GM12891 (cell line): ENCODE results near the gene CFAP97D1.

Experiments used
- PAX5 ChIP-seq: IDR thresholded peaks from 2 replicates; pipeline ENCODE4 v1.6.1; 2011; ENCODE audit warnings: low read length, moderate library complexity, mild to moderate bottlenecking; ENCODE audit not compliant: insufficient read depth, severe bottlenecking
- POLR2A ChIP-seq: IDR thresholded peaks from 2 replicates; pipeline ENCODE4 v1.6.1; 2011; ENCODE audit warnings: low read depth, low read length, control low read depth
- POLR2AphosphoS5 ChIP-seq: IDR thresholded peaks from 2 replicates; pipeline ENCODE4 v1.6.1; 2011; ENCODE audit warnings: low read depth, low read length, control low read depth
- POU2F2 ChIP-seq: IDR thresholded peaks from 2 replicates; pipeline ENCODE4 v1.6.1; 2011; ENCODE audit warnings: low read depth, mild to moderate bottlenecking, control low read depth, low read length, moderate library complexity
- TAF1 ChIP-seq: IDR thresholded peaks from 2 replicates; pipeline ENCODE4 v1.6.1; 2011; ENCODE audit warnings: low read depth, low read length, control low read depth

- TF ChIP-seq POLR2A = no peak
- TF ChIP-seq POLR2AphosphoS5 = no peak
- TF ChIP-seq TAF1 = no peak
- no peak for TF ChIP-seq PAX5
- TF ChIP-seq POU2F2 = no peak
These were observed 39.7 kb upstream of the CFAP97D1 start for GRCh38 chr17:43740541-43740940.
